Fibroblast of lung (primary cell): ENCODE results near the gene LGALS4.

Experiments used
- CTCF ChIP-seq, 2 donors: IDR thresholded peaks in 1 of 2; conservative IDR thresholded peaks in 1 of 2; 1 replicate in 1 of 2; 2 replicates in 1 of 2; pipeline ENCODE4 v1.5.1; 2011 to 2012; ENCODE audit warnings: low read length in 2 of 2, control low read depth in 1 of 2, inconsistent platforms in 1 of 2, low read depth in 1 of 2, mild to moderate bottlenecking in 1 of 2
- EZH2 ChIP-seq: IDR thresholded peaks from 2 replicates; pipeline ENCODE4 v1.5.1; 2012; ENCODE audit warnings: low read length, control low read depth, mild to moderate bottlenecking; ENCODE audit errors: missing control alignments

GRCh38 chr19:38816131-38816750, 3.5 kb upstream of the LGALS4 start:
- no peak for TF ChIP-seq CTCF (conservative IDR thresholded peaks at IDR 0.05 in 1 of 2, IDR thresholded peaks at IDR 0.05 in 1 of 2; ENCODE audit: low read depth in 1 of 2, low read length in 2 of 2)
- TF ChIP-seq EZH2: no peak
